GM12878 (cell line): Measurements from ENCODE around the gene UST. TPM values are rescaled to one million over a fixed set of nuclear protein-coding genes. Genes with fewer than 3 reads are reported as not detected.

Experiments used
- BMI1 ChIP-seq: fragments of 450-650 bp; IDR thresholded peaks from 2 replicates; pipeline ENCODE4 v1.6.1; 2016; ENCODE audit warnings: mild to moderate bottlenecking, moderate library complexity, borderline replicate concordance
- CHD2 ChIP-seq: IDR thresholded peaks from 2 replicates; pipeline ENCODE4 v1.6.1; 2011; ENCODE audit warnings: low read depth, low read length, improper control_type of control experiment, borderline replicate concordance
- CREB1 ChIP-seq: IDR thresholded peaks from 2 replicates; pipeline ENCODE4 v1.6.1; 2012; ENCODE audit warnings: low read depth, mild to moderate bottlenecking, inconsistent platforms
- CUX1 ChIP-seq: IDR thresholded peaks from 2 replicates; pipeline ENCODE4 v1.6.1; 2012; ENCODE audit warnings: improper control_type of control experiment, low read depth, low read length; ENCODE audit not compliant: insufficient replicate concordance
- DPF2 ChIP-seq: fragments of 450-650 bp; IDR thresholded peaks from 2 replicates; pipeline ENCODE4 v1.6.1; 2017; ENCODE audit warnings: mild to moderate bottlenecking
- EP300 ChIP-seq, 2 experiments: fragments of 150-350 bp in 1 of 2; IDR thresholded peaks; 2 replicates each; pipeline ENCODE4 v1.6.1; 2011 to 2012; ENCODE audit warnings: low read depth in 2 of 2, low read length in 2 of 2, borderline replicate concordance in 1 of 2, improper control_type of control experiment in 1 of 2, inconsistent platforms in 1 of 2; ENCODE audit not compliant: control insufficient read depth in 1 of 2
- GABPA ChIP-seq: IDR thresholded peaks from 2 replicates; pipeline ENCODE4 v1.6.1; 2014; ENCODE audit warnings: antibody characterized with exemption, low read depth, mild to moderate bottlenecking, inconsistent platforms
- IRF5 ChIP-seq: fragments of 450-650 bp; IDR thresholded peaks from 2 replicates; pipeline ENCODE4 v1.6.1; 2017; ENCODE audit warnings: borderline replicate concordance
- JUNB ChIP-seq: IDR thresholded peaks from 2 replicates; pipeline ENCODE4 v1.6.1; 2016; ENCODE audit warnings: antibody characterized with exemption, mild to moderate bottlenecking
- KLF5 ChIP-seq: fragments of 450-650 bp; IDR thresholded peaks from 2 replicates; pipeline ENCODE4 v1.6.1; 2014; ENCODE audit warnings: mild to moderate bottlenecking; ENCODE audit not compliant: partially characterized antibody
- MYC ChIP-seq: IDR thresholded peaks from 2 replicates; pipeline ENCODE4 v1.6.1; 2011; ENCODE audit warnings: mild to moderate bottlenecking, low read length, moderate library complexity, inconsistent platforms; ENCODE audit not compliant: insufficient read depth, insufficient replicate concordance, insufficient read length, severe bottlenecking
- PBX3 ChIP-seq: IDR thresholded peaks from 2 replicates; pipeline ENCODE4 v1.6.1; 2011; ENCODE audit warnings: mild to moderate bottlenecking, low read depth, low read length, moderate library complexity; ENCODE audit not compliant: insufficient replicate concordance
- POLR2AphosphoS2 ChIP-seq: IDR thresholded peaks from 2 replicates; pipeline ENCODE4 v1.6.1; 2011; ENCODE audit warnings: low read depth, mild to moderate bottlenecking, low read length, improper control_type of control experiment, moderate library complexity
- RBBP5 ChIP-seq: fragments of 200-600 bp; sonication (generic); conservative IDR thresholded peaks from 2 replicates; pipeline ENCODE4 v1.6.1; 2016
- RUNX3 ChIP-seq: IDR thresholded peaks from 2 replicates; pipeline ENCODE4 v1.6.1; 2012; ENCODE audit warnings: low read length, inconsistent platforms
- SKIL ChIP-seq: fragments of 450-650 bp; IDR thresholded peaks from 2 replicates; pipeline ENCODE4 v1.6.1; 2017; ENCODE audit warnings: mild to moderate bottlenecking, low read depth, inconsistent platforms; ENCODE audit not compliant: poor library complexity, severe bottlenecking
- SMARCA5 ChIP-seq: fragments of 450-650 bp; IDR thresholded peaks from 2 replicates; pipeline ENCODE4 v1.6.1; 2017; ENCODE audit warnings: mild to moderate bottlenecking
- SP1 ChIP-seq: IDR thresholded peaks from one replicate; pipeline ENCODE4 v1.6.1; 2011; ENCODE audit warnings: low read depth, low read length
- SUZ12 ChIP-seq: fragments of 200-600 bp; sonication (generic); IDR thresholded peaks from one replicate; pipeline ENCODE4 v1.6.1; 2018; ENCODE audit warnings: antibody characterized with exemption, mild to moderate bottlenecking; ENCODE audit not compliant: unreplicated experiment
- TAF1 ChIP-seq: IDR thresholded peaks from 2 replicates; pipeline ENCODE4 v1.6.1; 2011; ENCODE audit warnings: mild to moderate bottlenecking, low read depth, low read length, borderline replicate concordance
- ZNF24 ChIP-seq: fragments of 450-650 bp; IDR thresholded peaks from 2 replicates; pipeline ENCODE4 v1.6.1; 2017; ENCODE audit warnings: antibody characterized with exemption, mild to moderate bottlenecking
- polyA plus RNA-seq, 11 experiments: library from polyadenylated mRNA; depleted of rRNA in 4 of 11; unstranded in 6 of 11; stranded (reverse) in 5 of 11; fragments of >200 nt; fragmentation: Nextera tagmentation in 4 of 11; fragmentation: Illumina TruSeq in 1 of 11; extraction: Ambion mirVana in 4 of 11; extraction: Trizol in 1 of 11; gene quantifications; 1 replicate in 1 of 11; 2 replicates in 10 of 11; pipeline versions ENCODE4 v1.2.1 to v1.2.3, GENCODE V29; 2011 to 2016; ENCODE audit warnings: inconsistent platforms in 2 of 11, missing spikeins in 2 of 11, low read depth in 1 of 11
- total RNA-seq, 4 experiments: library from RNA; depleted of rRNA in 3 of 4; stranded (reverse); fragments of >200 nt in 3 of 4; fragmentation: Illumina TruSeq in 1 of 4; extraction: Trizol in 1 of 4; gene quantifications; 2 replicates each; pipeline versions ENCODE4 v1.2.1 to v1.2.3, GENCODE V29; 2013 to 2021

Gene UST
- total and polyA plus RNA-seq, 10 of the 15 experiments (the other 5 are each of a cell fraction or from before 2014, with no cell fraction given) = 0.74 to 43.3 (median 2.2) TPM

GRCh38 chr6:149054559-149055194, 307.8 kb downstream of the UST start (continued):
- peak; percentile 19 for TF ChIP-seq SP1
- TF ChIP-seq PBX3 = no peak
- no peak for TF ChIP-seq ZNF24
- 0 out of 2 replicates have a peak, but pooled peaks have one; percentile 33 for TF ChIP-seq SMARCA5
- peak; percentile 77 for TF ChIP-seq RUNX3
- TF ChIP-seq RBBP5 = no peak
- TF ChIP-seq TAF1 = peak; percentile 47; the same call in 1 of the 2 replicates
- no peak for TF ChIP-seq MYC
- no peak for TF ChIP-seq BMI1
- TF ChIP-seq SUZ12 = no peak
- TF ChIP-seq EP300 (IDR thresholded peaks at IDR 0.05; ENCODE audit: borderline replicate concordance in 1 of 2, control insufficient read depth in 1 of 2, low read depth in 2 of 2, low read length in 2 of 2) = no peak
- TF ChIP-seq KLF5 = no peak
- TF ChIP-seq IRF5 = no peak
- no peak; the same call in 1 of the 2 replicates for TF ChIP-seq DPF2
- peak; percentile 13; the same call in 1 of the 2 replicates for TF ChIP-seq JUNB
- TF ChIP-seq CHD2 = no peak
- TF ChIP-seq CUX1 = no peak
- 0 out of 2 replicates have a peak, but pooled peaks have one; percentile 22 for TF ChIP-seq POLR2AphosphoS2
- TF ChIP-seq SKIL = peak; percentile 5
- no peak for TF ChIP-seq GABPA
- no peak for TF ChIP-seq CREB1
